ENCODE measurements around the gene EPB41L2.

- TF ChIP-seq CTCF (conservative IDR thresholded peaks at IDR 0.05 in 1 of 2, IDR thresholded peaks at IDR 0.05 in 1 of 2; ENCODE audit: low read depth in 1 of 2, low read length in 2 of 2) (no peak), EZH2 (IDR thresholded peaks at IDR 0.05; ENCODE audit: low read length, missing control alignments) (no peak)
Observed at GRCh38 chr6:130811932-130812331, 251.1 kb downstream of the EPB41L2 start.
